ENCODE results near the gene GLIS1.

GLIS1 gene

GRCh38 chr1:53719469-53719868 is 19.5 kb downstream of the GLIS1 start:
- no peak for DNase-seq (ENCODE audit: low read depth, low spot score)
- H3K4me3 ChIP-seq (ENCODE audit: low read depth, low read length): no peak overlapping the region
- CTCF ChIA-PET: interaction anchor here (0.9 to 1.2 kb wide), 2 partner anchors 35 to 106 kb away, joined by 3 read pairs; no protein-coding TSS in a partner anchor
- POLR2A ChIA-PET: no interaction called here
- no peak for TF ChIP-seq CTCF (IDR thresholded peaks at IDR 0.05; ENCODE audit: insufficient read depth, low read length, missing control alignments)

GRCh38 chr1:53718443-53718842 is 20.5 kb downstream of the GLIS1 start:
- ChIA-PET POLR2A (no interaction called here), CTCF (interaction anchor here (1.2 kb wide), 1 partner anchor 34 kb away, joined by 3 read pairs; no protein-coding TSS in a partner anchor)
- no peak for DNase-seq (ENCODE audit: low read depth, low spot score)
- H3K4me3 ChIP-seq (ENCODE audit: low read depth, low read length): no peak overlapping the region
- TF ChIP-seq CTCF (IDR thresholded peaks at IDR 0.05; ENCODE audit: insufficient read depth, low read length, missing control alignments): no peak

GRCh38 chr1:53717025-53717804 is 21.7 kb downstream of the GLIS1 start:
- POLR2A ChIA-PET: no interaction called here
- no peak for TF ChIP-seq CTCF (IDR thresholded peaks at IDR 0.05; ENCODE audit: insufficient read depth, low read length, missing control alignments)
- CTCF ChIA-PET: interaction anchor here (1.0 to 2.8 kb wide), 7 partner anchors 8 to 231 kb away, joined by 3 to 19 read pairs (median 6); no protein-coding TSS in a partner anchor
- no peak for DNase-seq (ENCODE audit: low read depth, low spot score)
- H3K4me3 ChIP-seq (ENCODE audit: low read depth, low read length): no peak overlapping the region

GRCh38 chr1:53716150-53716549 is 22.8 kb downstream of the GLIS1 start:
- no peak for TF ChIP-seq CTCF (IDR thresholded peaks at IDR 0.05; ENCODE audit: insufficient read depth, low read length, missing control alignments)
- POLR2A ChIA-PET: no interaction called here
- no peak for DNase-seq (ENCODE audit: low read depth, low spot score)
- CTCF ChIA-PET: interaction anchor here (1.0 to 2.8 kb wide), 14 partner anchors 9 to 230 kb away, joined by 3 to 19 read pairs (median 6); no protein-coding TSS in a partner anchor
- H3K4me3 ChIP-seq (ENCODE audit: low read depth, low read length): no peak overlapping the region

- TF ChIP-seq CTCF (IDR thresholded peaks at IDR 0.05; ENCODE audit: insufficient read depth, low read length, missing control alignments): peak; percentile 65
- H3K4me3 ChIP-seq (ENCODE audit: low read depth, low read length): no peak overlapping the region
- CTCF ChIA-PET: interaction anchor here (1.0 to 2.8 kb wide), 13 partner anchors 9 to 229 kb away, joined by 3 to 19 read pairs (median 6); no protein-coding TSS in a partner anchor
- POLR2A ChIA-PET: no interaction called here
- DNase-seq (ENCODE audit: low read depth, low spot score): no peak
Measured at GRCh38 chr1:53715478-53715877, 23.5 kb downstream of the GLIS1 start.

GRCh38 chr1:53712276-53712675 is 26.7 kb downstream of the GLIS1 start:
- ChIA-PET POLR2A (no interaction called here), CTCF (interaction anchor here (1.2 kb wide), 1 partner anchor 42 kb away, joined by 3 read pairs; no protein-coding TSS in a partner anchor)
- no peak for DNase-seq (ENCODE audit: low read depth, low spot score)
- no peak for TF ChIP-seq CTCF (IDR thresholded peaks at IDR 0.05; ENCODE audit: insufficient read depth, low read length, missing control alignments)
- H3K4me3 ChIP-seq (ENCODE audit: low read depth, low read length): no peak overlapping the region
